Stomach (tissue), 9 donors: ENCODE results near the gene TBCD. TPM values are rescaled to one million over a fixed set of nuclear protein-coding genes. Genes with fewer than 3 reads are reported as not detected.
A peak's percentile ranks its signal among the peaks of the same experiment; 100 is the strongest.
"Not testable (repeated sequence)": the region's sequence is repeated elsewhere in the genome, so short reads cannot be mapped to it uniquely, and the experiment has no call there.

Experiments
- DNase-seq, 2 donors: peaks; one replicate each; pipeline versions ENCODE4 v3.0.0 to v3.0.0-alpha.2; 2013 to 2019
- H3K27ac ChIP-seq, 5 donors: fragments of 200-600 bp in 4 of 5; sonication (generic) in 4 of 5; one replicate each; pipeline ENCODE4 v1.5.1; 2013 to 2019; ENCODE audit warnings: mild to moderate bottlenecking in 1 of 5, moderate library complexity in 1 of 5
- H3K27me3 ChIP-seq, 3 donors: fragments of 200-600 bp; sonication (generic); one replicate each; pipeline ENCODE4 v1.5.1; 2017 to 2019; ENCODE audit warnings: mixed run types in 1 of 3
- H3K36me3 ChIP-seq, 4 donors: fragments of 200-600 bp; sonication (generic); 1 replicate in 3 of 4; 2 replicates in 1 of 4; pipeline ENCODE4 v1.5.1; 2016 to 2019
- H3K4me1 ChIP-seq, 4 donors: fragments of 200-600 bp; sonication (generic); one replicate each; pipeline ENCODE4 v1.5.1; 2016 to 2019
- H3K4me3 ChIP-seq, 4 donors: fragments of 200-600 bp; sonication (generic) in 3 of 4; one replicate each; pipeline ENCODE4 v1.5.1; 2016 to 2019; ENCODE audit warnings: mild to moderate bottlenecking in 1 of 4
- H3K9me3 ChIP-seq, 4 donors: fragments of 200-600 bp; sonication (generic); one replicate each; pipeline ENCODE4 v1.5.1; 2016 to 2019
- CTCF ChIP-seq, 7 experiments: fragments of 450-650 bp in 4 of 7; fragments of 200-600 bp in 3 of 7; sonication (generic) in 3 of 7; IDR thresholded peaks; one replicate each; pipeline ENCODE4 v1.5.1; 2016 to 2019; ENCODE audit warnings: antibody characterized with exemption in 7 of 7, control low read depth in 2 of 7, mild to moderate bottlenecking in 1 of 7
- EP300 ChIP-seq: sonication (generic); formaldehyde crosslinking; IDR thresholded peaks from one replicate; pipeline ENCODE4 v1.6.1; 2017; ENCODE audit warnings: antibody characterized with exemption
- POLR2A ChIP-seq, 4 donors: fragments of 450-650 bp; IDR thresholded peaks; one replicate each; pipeline ENCODE4 v1.6.1; 2016; ENCODE audit warnings: antibody characterized with exemption in 4 of 4, control low read depth in 2 of 4, mild to moderate bottlenecking in 1 of 4, moderate library complexity in 1 of 4
- POLR2AphosphoS5 ChIP-seq, 3 donors: sonication (generic); formaldehyde crosslinking; IDR thresholded peaks; one replicate each; pipeline ENCODE4 v1.6.1; 2016; ENCODE audit warnings: antibody characterized with exemption in 3 of 3
- WGBS, 5 donors: extraction: QIAGEN DNeasy Blood & Tissue Kit in 3 of 5; methylation state at CpG; one replicate each; pipeline versions ENCODE4 v1.1.5 to v1.1.7; 2013 to 2018; 5-methylcytosine and 5-hydroxymethylcytosine counted together
- intact Hi-C: fragments of 100-400 bp; cut with DNase I; formaldehyde crosslinking; loops from one replicate; pipeline ENCODE4 v1.15.1; 2023; ENCODE audit warnings: low total_unique reads
- polyA plus RNA-seq, 3 donors: library from polyadenylated mRNA; stranded (reverse); fragments of 200-250 nt; gene quantifications; one replicate each; pipeline ENCODE4 v1.2.3, GENCODE V29; 2013
- total RNA-seq, 5 donors: library from RNA; depleted of rRNA; stranded (reverse); fragments of >200 nt; gene quantifications; one replicate each; pipeline versions ENCODE4 v1.1.0 to v1.2.3, GENCODE V29; 2014 to 2016
- donor health status: healthy with polysubstance abuse.
- donor health status: Bipolar disorder and iron deficiency.
- donor health status: healthy.

Gene TBCD
- total and polyA plus RNA-seq, 8 donors: 51.2 to 155 (median 101) TPM

- H3K36me3 ChIP-seq: peaks cover 7 to 78% (median 67%) of the 10 kb centered on the region in 4 donors
- no peak overlapping the region for H3K4me3 ChIP-seq
- no peaks in the 10 kb centered on the region for H3K9me3 ChIP-seq
- no peak for DNase-seq
- no peaks in the 10 kb centered on the region for H3K4me1 ChIP-seq
- TF ChIP-seq POLR2A (IDR thresholded peaks at IDR 0.05) (no peak), CTCF (IDR thresholded peaks at IDR 0.05) (no peak), EP300 (no peak), POLR2AphosphoS5 (IDR thresholded peaks at IDR 0.05) (no peak)
- 69 to 83% (median 76%) methylated on average over 11 to 13 of the region's 13 CpGs for WGBS, 5 donors
- H3K27ac ChIP-seq: no peak overlapping the region
- intact Hi-C loops: no loop called here
- no peaks in the 10 kb centered on the region for H3K27me3 ChIP-seq
These were observed 13.5 kb downstream of the TBCD start for GRCh38 chr17:82765371-82765770.

- DNase-seq: peak; percentile 71 to 77
- H3K27ac ChIP-seq: no peak overlapping the region
- TF ChIP-seq CTCF (IDR thresholded peaks at IDR 0.05): peak in 5 of 7 experiments; percentile 42 to 63 (median 56)
- TF ChIP-seq EP300: no peak
- 62 to 73% (median 67%) methylated on average over 24 of the region's 24 CpGs for WGBS, 5 donors
- no peak overlapping the region for H3K4me3 ChIP-seq
- intact Hi-C loops: no loop called here
- no peaks in the 10 kb centered on the region for H3K9me3 ChIP-seq
- peaks cover 7 to 77% (median 69%) of the 10 kb centered on the region in 4 donors for H3K36me3 ChIP-seq
- peaks cover 0 to 9% (median 4%) of the 10 kb centered on the region in 4 donors for H3K4me1 ChIP-seq
- H3K27me3 ChIP-seq: no peaks in the 10 kb centered on the region
These were observed 15.3 kb downstream of the TBCD start for GRCh38 chr17:82767041-82767754.

- WGBS, 5 donors: 91 to 96% (median 94%) methylated on average over 7 of the region's 7 CpGs
- intact Hi-C loops: no loop called here
- TF ChIP-seq EP300 (no peak), CTCF (IDR thresholded peaks at IDR 0.05) (no peak), POLR2AphosphoS5 (IDR thresholded peaks at IDR 0.05) (no peak), POLR2A (IDR thresholded peaks at IDR 0.05) (no peak)
- Histone ChIP-seq H3K27ac (no peak overlapping the region), H3K36me3 (peaks cover 7 to 76% (median 74%) of the 10 kb centered on the region in 4 donors), H3K27me3 (no peaks in the 10 kb centered on the region), H3K9me3 (no peaks in the 10 kb centered on the region), H3K4me1 (peaks cover 0 to 22% (median 12%) of the 10 kb centered on the region in 4 donors), H3K4me3 (no peak overlapping the region)
- DNase-seq: no peak
These were observed 17.2 kb downstream of the TBCD start for GRCh38 chr17:82769041-82769440.

GRCh38 chr17:82772026-82772425 is 20.2 kb downstream of the TBCD start:
- DNase-seq: peak; percentile 77 to 78
- Histone ChIP-seq H3K4me3 (no peak overlapping the region), H3K27ac (peak overlapping the region; percentile 32 to 76 (median 50)), H3K27me3 (no peaks in the 10 kb centered on the region), H3K9me3 (no peaks in the 10 kb centered on the region), H3K36me3 (peaks cover 7 to 59% (median 58%) of the 10 kb centered on the region in 4 donors), H3K4me1 (peaks cover 0 to 35% (median 21%) of the 10 kb centered on the region in 4 donors)
- WGBS, 5 donors: 35 to 46% (median 39%) methylated on average over 3 of the region's 3 CpGs
- peak in 2 of 3 donors; percentile 60 to 88 for TF ChIP-seq POLR2AphosphoS5 (IDR thresholded peaks at IDR 0.05)
- TF ChIP-seq CTCF (IDR thresholded peaks at IDR 0.05): no peak
- intact Hi-C loops: no loop called here

- Histone ChIP-seq H3K36me3 (peaks cover 2 to 37% (median 36%) of the 10 kb centered on the region in 4 donors), H3K4me1 (peaks cover 0 to 35% (median 21%) of the 10 kb centered on the region in 4 donors), H3K4me3 (peak overlapping the region in 2 of 4 donors; percentile 22 to 32)
- H3K9me3 ChIP-seq, DNase-seq, H3K27me3 ChIP-seq, H3K27ac ChIP-seq, intact Hi-C loops: not testable (repeated sequence)
- WGBS, 5 donors: 79 to 86% (median 84%) methylated on average over 14 to 19 of the region's 19 CpGs
These were observed 22.6 kb downstream of the TBCD start for GRCh38 chr17:82774456-82774855.
